ENCODE measurements around the gene SYNE2. TPM values are rescaled to one million over a fixed set of nuclear protein-coding genes. Genes with fewer than 3 reads are reported as not detected.
A peak's percentile ranks its signal among the peaks of the same experiment; 100 is the strongest.

SYNE2 gene
- total RNA-seq, 1 experiment from 2014 or later: 22.2 TPM

DNA sequence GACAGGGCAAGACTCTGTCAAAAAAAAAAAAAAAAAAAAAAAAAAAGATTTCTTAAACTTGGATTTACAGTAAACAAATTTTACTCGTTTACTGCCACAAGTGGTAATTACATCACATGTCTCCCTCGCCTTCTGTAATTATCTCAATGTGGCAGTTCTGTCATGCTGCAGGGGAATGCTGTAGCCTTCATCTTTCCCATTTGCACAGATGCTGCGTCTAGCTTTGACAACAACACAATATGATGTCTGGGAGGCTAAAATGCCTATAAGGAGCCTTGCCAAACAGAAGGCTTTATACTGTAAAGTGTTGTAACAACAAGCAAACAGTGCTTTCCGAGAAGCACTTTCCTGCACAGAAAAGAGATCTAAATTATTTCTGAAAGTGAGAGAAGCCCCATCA lies 392.7 kb downstream of the SYNE2 start:
- no peak for DNase-seq (ENCODE audit: low read depth)

DNA sequence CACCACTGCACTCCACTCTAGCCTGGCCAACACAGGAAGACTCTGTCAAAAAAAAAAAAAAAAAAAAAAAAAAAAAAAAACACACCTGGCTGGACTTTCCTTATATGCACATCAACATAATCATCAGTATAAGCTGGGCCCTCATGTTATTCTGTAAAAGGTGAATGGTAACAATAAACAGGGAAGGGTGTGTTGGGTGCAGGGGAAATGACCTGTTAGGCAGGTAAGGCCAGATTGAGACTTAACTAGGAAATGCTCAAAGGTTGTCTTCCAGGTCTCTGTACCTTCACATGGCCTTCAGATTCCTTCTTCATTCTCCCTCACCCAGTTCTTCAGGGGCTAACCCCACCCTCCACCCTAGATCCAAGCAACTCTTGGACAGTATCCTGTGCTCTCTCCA lies 393.9 kb downstream of the SYNE2 start:
- DNase-seq (ENCODE audit: low read depth): no peak

DNA sequence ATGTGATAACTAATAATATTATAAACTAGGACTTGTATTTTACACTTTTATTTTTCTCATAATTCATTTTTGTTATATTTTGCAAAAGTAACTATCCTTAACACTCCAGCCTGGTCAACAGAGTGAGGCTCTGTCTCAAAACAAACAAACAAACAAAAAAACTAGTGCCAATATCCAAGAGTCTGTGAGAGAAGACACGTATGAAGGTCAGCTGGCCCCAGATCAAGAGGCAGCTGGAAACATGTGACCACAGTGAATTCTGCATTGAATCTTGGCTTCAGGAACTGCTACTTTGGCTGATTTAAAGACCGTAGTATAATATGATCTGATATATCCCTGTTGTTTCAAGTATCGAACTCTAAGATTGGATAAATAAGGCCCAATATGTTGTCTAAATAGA lies 394.4 kb downstream of the SYNE2 start:
- DNase-seq (ENCODE audit: low read depth): no peak

DNA sequence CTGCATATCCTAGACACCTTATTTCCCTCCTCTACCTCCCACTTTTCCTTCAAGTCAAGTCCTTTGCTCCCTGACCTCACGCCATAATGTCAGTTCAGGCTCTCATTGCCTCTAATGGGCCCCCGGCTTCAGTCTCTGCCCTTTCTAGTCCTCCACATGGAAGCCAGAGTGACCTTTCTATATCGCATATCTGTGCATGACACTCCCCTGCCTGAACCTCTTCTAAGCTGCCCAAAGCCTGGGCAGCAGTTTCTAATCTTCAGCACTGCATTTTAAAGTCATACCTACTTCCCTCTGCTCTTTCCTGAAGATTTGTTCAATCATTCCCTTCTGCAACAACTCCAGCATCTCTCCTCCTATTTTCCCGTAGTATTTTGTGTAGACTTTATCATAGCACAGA lies 395.9 kb downstream of the SYNE2 start:
- DNase-seq (ENCODE audit: low read depth): no peak

DNA sequence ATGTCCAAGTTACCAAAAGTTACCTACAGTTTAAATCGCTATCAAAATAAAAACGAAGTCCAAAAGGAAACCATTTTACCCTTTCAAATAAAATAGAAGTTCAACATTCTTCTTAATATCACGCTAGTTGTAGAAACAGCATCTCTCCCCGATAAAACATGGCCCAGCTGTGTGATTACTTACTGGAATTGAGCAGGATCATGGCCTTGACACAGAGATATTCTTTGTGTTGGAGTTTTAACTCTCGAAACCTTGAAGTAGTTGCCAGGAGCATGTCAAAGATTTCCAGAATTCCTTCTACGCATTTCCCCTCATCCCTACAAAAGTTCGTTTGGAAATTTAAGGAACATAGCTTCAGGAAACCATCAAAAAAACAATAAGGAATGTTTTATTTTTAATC lies 396.6 kb downstream of the SYNE2 start:
- DNase-seq (ENCODE audit: low read depth): no peak

GRCh38 chr14:64253672-64254071 lies 400.9 kb downstream of the SYNE2 start:
- DNase-seq (ENCODE audit: low read depth): peak; percentile 14

GRCh38 chr14:64255756-64256155 lies 403.0 kb downstream of the SYNE2 start:
- DNase-seq (ENCODE audit: low read depth): no peak

DNA sequence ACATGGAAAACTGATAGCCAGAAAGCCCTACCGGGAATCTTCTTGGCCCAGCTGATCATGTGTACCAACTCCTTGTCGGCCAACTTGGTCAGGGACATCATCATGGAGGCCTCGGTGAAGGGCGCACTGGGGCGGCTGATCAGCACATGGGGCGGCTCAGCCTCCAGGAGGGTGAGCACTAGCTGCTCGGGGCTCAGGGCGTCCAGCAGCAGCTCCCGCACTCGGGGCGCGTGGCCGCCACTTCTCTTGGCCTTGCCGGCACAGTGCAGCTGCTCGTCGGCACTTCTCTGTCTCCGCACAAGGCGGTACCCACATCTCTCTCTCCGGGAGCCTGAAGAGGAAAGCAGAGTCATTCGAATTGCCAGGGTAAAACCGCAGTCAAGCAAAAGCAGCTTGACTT lies 407.6 kb downstream of the SYNE2 start:
- DNase-seq (ENCODE audit: low read depth): no peak

GRCh38 chr14:64265222-64265621 lies 412.4 kb downstream of the SYNE2 start:
- no peak for DNase-seq (ENCODE audit: low read depth)

- DNase-seq (ENCODE audit: low read depth): peak; percentile 42
Measured at GRCh38 chr14:64266239-64266638, 413.4 kb downstream of the SYNE2 start.

DNA sequence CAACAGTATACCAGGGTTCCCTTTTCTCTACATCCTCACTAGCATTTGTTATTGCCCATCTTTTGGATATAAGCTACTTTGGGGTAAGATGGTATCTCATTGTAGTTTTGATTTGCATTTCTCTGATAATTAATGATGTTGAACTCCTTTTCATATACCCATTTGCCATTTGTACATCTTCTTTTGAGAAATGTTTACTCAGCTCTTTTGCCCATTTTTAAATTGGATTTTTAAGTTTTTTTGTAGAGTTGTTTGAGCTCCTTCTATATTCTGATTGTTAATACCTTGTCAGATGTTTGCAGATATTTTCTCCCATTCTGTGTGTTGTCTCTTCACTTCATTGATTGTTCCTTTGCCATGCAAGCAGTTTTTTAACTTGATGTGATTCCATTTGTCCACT lies 419.2 kb downstream of the SYNE2 start:
- DNase-seq (ENCODE audit: low read depth): no peak

Other genes with a start within 250 kb of the SYNE2 start
- 9.5 and 11.6 TPM in 2 replicates for gene WDR89, start 211.1 kb upstream of the SYNE2 start, total RNA-seq (2014; rRNA removed; shearing (Covaris generic))
- gene SGPP1, start 124.9 kb upstream of the SYNE2 start, total RNA-seq (2014; rRNA removed; shearing (Covaris generic)): 22.5 and 29.6 TPM in 2 replicates

Measured in RPMI7951 (cell line).